22Rv1 (cell line): Measurements from ENCODE around the gene HK2.

Experiments used
- H3K27ac ChIP-seq: fragments of 450-650 bp; 2 replicates; pipeline ENCODE4 v1.5.1; 2017
- CTCF ChIP-seq: fragments of 450-650 bp; IDR thresholded peaks from 2 replicates; pipeline ENCODE4 v1.5.1; 2017; ENCODE audit warnings: mild to moderate bottlenecking
- ZFX ChIP-seq: fragments of 450-650 bp; IDR thresholded peaks from 2 replicates; pipeline ENCODE4 v1.6.1; 2017; ENCODE audit warnings: antibody characterized with exemption, borderline replicate concordance

HK2 gene

GRCh38 chr2:74878551-74878950, 44.6 kb downstream of the HK2 start:
- TF ChIP-seq CTCF, result no peak
- no peak for TF ChIP-seq ZFX

GRCh38 chr2:74880054-74880728, 46.3 kb downstream of the HK2 start:
- no peak overlapping the region for H3K27ac ChIP-seq
- no peak for TF ChIP-seq CTCF
- TF ChIP-seq ZFX, result no peak

More at GRCh38 chr2:74878551-74878950, 44.6 kb downstream of the HK2 start:
- H3K27ac ChIP-seq, result no peak overlapping the region

GRCh38 chr2:74881176-74881575, 47.2 kb downstream of the HK2 start:
- no peak overlapping the region for H3K27ac ChIP-seq
- no peak for TF ChIP-seq ZFX
- no peak for TF ChIP-seq CTCF

- H3K27ac ChIP-seq, result no peak overlapping the region
- TF ChIP-seq CTCF (no peak), ZFX (no peak)
Observed at GRCh38 chr2:74881626-74882298, 47.8 kb downstream of the HK2 start.

- TF ChIP-seq CTCF, result no peak
- TF ChIP-seq ZFX, result no peak
- H3K27ac ChIP-seq, result no peak overlapping the region
Observed at GRCh38 chr2:74882299-74882687, 48.4 kb downstream of the HK2 start.

- no peak overlapping the region for H3K27ac ChIP-seq
- no peak for TF ChIP-seq ZFX
- no peak for TF ChIP-seq CTCF
Observed at GRCh38 chr2:74883011-74883410, 49.1 kb downstream of the HK2 start.

GRCh38 chr2:74884118-74884762, 50.3 kb downstream of the HK2 start:
- no peak for TF ChIP-seq CTCF
- no peak for TF ChIP-seq ZFX
- H3K27ac ChIP-seq, result no peak overlapping the region
